PFSK-1 (cell line): ENCODE measurements around the gene SCAF1.

Source experiments
- POLR2AphosphoS5 ChIP-seq: IDR thresholded peaks from 2 replicates; pipeline ENCODE4 v1.6.1; 2012; ENCODE audit warnings: low read depth, mild to moderate bottlenecking, control low read depth, low read length, moderate library complexity
- SIN3A ChIP-seq: IDR thresholded peaks from 2 replicates; pipeline ENCODE4 v1.6.1; 2012; ENCODE audit warnings: mild to moderate bottlenecking, low read length, moderate library complexity, borderline replicate concordance; ENCODE audit not compliant: insufficient read depth
- TAF1 ChIP-seq: IDR thresholded peaks from 2 replicates; pipeline ENCODE4 v1.6.1; 2012; ENCODE audit warnings: low read length, control low read depth, borderline replicate concordance; ENCODE audit not compliant: insufficient read depth
- TF ChIP-seq, protein P1 (sequence below), 2 experiments: IDR thresholded peaks; 2 replicates each; pipeline versions ENCODE4 v1.6.1 to v1.8.0; 2011 to 2012; ENCODE audit warnings: low read depth in 2 of 2, low read length in 2 of 2, control low read depth in 1 of 2, inconsistent platforms in 1 of 2, mild to moderate bottlenecking in 1 of 2, moderate library complexity in 1 of 2; ENCODE audit not compliant: insufficient read depth in 1 of 2

DNA sequence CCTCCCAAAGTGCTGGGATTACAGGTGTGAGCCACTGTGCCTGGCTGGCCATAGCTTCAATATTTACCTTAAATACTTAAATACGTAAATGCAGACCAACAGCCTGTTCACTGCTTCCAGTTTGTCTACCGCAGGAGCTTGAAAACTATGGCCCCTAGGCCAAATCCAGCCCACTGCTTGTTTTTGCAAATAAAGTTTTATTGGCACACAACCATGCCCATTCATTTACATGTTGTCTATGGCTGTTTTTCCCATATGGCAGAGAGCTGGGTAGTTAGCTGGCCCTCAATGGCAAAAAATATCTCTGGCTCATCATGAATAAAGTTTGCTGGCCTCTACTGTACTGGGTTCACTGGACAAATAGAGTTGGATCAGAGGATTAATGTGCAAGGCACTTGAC, 39.2 kb upstream of the SCAF1 start:
- no peak for TF ChIP-seq POLR2AphosphoS5
- TF ChIP-seq, protein P1, sequence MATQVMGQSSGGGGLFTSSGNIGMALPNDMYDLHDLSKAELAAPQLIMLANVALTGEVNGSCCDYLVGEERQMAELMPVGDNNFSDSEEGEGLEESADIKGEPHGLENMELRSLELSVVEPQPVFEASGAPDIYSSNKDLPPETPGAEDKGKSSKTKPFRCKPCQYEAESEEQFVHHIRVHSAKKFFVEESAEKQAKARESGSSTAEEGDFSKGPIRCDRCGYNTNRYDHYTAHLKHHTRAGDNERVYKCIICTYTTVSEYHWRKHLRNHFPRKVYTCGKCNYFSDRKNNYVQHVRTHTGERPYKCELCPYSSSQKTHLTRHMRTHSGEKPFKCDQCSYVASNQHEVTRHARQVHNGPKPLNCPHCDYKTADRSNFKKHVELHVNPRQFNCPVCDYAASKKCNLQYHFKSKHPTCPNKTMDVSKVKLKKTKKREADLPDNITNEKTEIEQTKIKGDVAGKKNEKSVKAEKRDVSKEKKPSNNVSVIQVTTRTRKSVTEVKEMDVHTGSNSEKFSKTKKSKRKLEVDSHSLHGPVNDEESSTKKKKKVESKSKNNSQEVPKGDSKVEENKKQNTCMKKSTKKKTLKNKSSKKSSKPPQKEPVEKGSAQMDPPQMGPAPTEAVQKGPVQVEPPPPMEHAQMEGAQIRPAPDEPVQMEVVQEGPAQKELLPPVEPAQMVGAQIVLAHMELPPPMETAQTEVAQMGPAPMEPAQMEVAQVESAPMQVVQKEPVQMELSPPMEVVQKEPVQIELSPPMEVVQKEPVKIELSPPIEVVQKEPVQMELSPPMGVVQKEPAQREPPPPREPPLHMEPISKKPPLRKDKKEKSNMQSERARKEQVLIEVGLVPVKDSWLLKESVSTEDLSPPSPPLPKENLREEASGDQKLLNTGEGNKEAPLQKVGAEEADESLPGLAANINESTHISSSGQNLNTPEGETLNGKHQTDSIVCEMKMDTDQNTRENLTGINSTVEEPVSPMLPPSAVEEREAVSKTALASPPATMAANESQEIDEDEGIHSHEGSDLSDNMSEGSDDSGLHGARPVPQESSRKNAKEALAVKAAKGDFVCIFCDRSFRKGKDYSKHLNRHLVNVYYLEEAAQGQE (IDR thresholded peaks at IDR 0.05; ENCODE audit: insufficient read depth in 1 of 2, low read depth in 2 of 2, low read length in 2 of 2), result no peak
- no peak for TF ChIP-seq TAF1
- TF ChIP-seq SIN3A, result no peak
